Chondrocyte (in vitro differentiated cells): Measurements from ENCODE around the gene TWIST1. TPM values are rescaled to one million over a fixed set of nuclear protein-coding genes. Genes with fewer than 3 reads are reported as not detected.

ENCODE experiments used
- DNase-seq: peaks from one replicate; pipeline ENCODE4 v3.0.0; 2021; ENCODE audit warnings: mixed read lengths, low spot score
- H3K27ac Mint-ChIP-seq: one replicate; pipeline ENCODE4 v1.8.0; 2021; ENCODE audit warnings: mild to moderate bottlenecking, moderate library complexity, mixed read lengths; ENCODE audit not compliant: unreplicated experiment
- H3K27me3 Mint-ChIP-seq: 2 replicates; pipeline ENCODE4 v1.8.0; 2021; ENCODE audit warnings: low read depth, mixed read lengths
- H3K36me3 Mint-ChIP-seq: 2 replicates; pipeline ENCODE4 v1.8.0; 2021; ENCODE audit warnings: low read depth, mixed read lengths
- H3K4me1 Mint-ChIP-seq: 2 replicates; pipeline ENCODE4 v1.8.0; 2021; ENCODE audit warnings: low read depth, mild to moderate bottlenecking, mixed read lengths
- H3K4me3 Mint-ChIP-seq: one replicate; pipeline ENCODE4 v1.8.0; 2021; ENCODE audit warnings: mild to moderate bottlenecking, moderate library complexity, mixed read lengths; ENCODE audit not compliant: unreplicated experiment
- H3K9me3 Mint-ChIP-seq: 2 replicates; pipeline ENCODE4 v1.8.0; 2021; ENCODE audit warnings: low read depth, mixed read lengths
- CTCF ChIP-seq: fragments of 200-600 bp; sonication (generic); IDR thresholded peaks from 2 replicates; pipeline ENCODE4 v1.5.0; 2021; ENCODE audit warnings: antibody characterized with exemption, mild to moderate bottlenecking, moderate library complexity
- total RNA-seq: library from RNA; stranded (reverse); gene quantifications from 3 replicates; pipeline ENCODE4 v1.2.1, GENCODE V29; 2021

TWIST1 gene
- total RNA-seq, 1 donor from 2014 or later: 26.9 TPM

GRCh38 chr7:19091550-19092200, 25.8 kb downstream of the TWIST1 start:
- peaks cover 1% of the 10 kb centered on the region for H3K36me3 Mint-ChIP-seq
- no peaks in the 10 kb centered on the region for H3K27me3 Mint-ChIP-seq
- peaks cover 3% of the 10 kb centered on the region for H3K4me1 Mint-ChIP-seq

GRCh38 chr7:19090526-19090925, 26.9 kb downstream of the TWIST1 start:
- no peak for TF ChIP-seq CTCF
- H3K27me3 Mint-ChIP-seq: no peaks in the 10 kb centered on the region
- H3K27ac Mint-ChIP-seq: no peak overlapping the region
- peaks cover 3% of the 10 kb centered on the region for H3K4me1 Mint-ChIP-seq
- H3K9me3 Mint-ChIP-seq: peaks cover 10% of the 10 kb centered on the region
- no peak for DNase-seq
- peaks cover 4% of the 10 kb centered on the region for H3K36me3 Mint-ChIP-seq
- H3K4me3 Mint-ChIP-seq: no peak overlapping the region

More at GRCh38 chr7:19091550-19092200, 25.8 kb downstream of the TWIST1 start:
- TF ChIP-seq CTCF: no peak
- DNase-seq: no peak
- H3K4me3 Mint-ChIP-seq: no peak overlapping the region
- H3K9me3 Mint-ChIP-seq: peaks cover 5% of the 10 kb centered on the region
- no peak overlapping the region for H3K27ac Mint-ChIP-seq

- H3K27ac Mint-ChIP-seq: no peak overlapping the region
- H3K4me1 Mint-ChIP-seq: peaks cover 3% of the 10 kb centered on the region
- no peak overlapping the region for H3K4me3 Mint-ChIP-seq
- TF ChIP-seq CTCF: no peak
- no peak for DNase-seq
- H3K27me3 Mint-ChIP-seq: no peaks in the 10 kb centered on the region
- H3K9me3 Mint-ChIP-seq: peaks cover 14% of the 10 kb centered on the region
- H3K36me3 Mint-ChIP-seq: peaks cover 5% of the 10 kb centered on the region
These were observed 27.6 kb downstream of the TWIST1 start for GRCh38 chr7:19089797-19090196.

GRCh38 chr7:19089378-19089777, 28.1 kb downstream of the TWIST1 start:
- no peak for TF ChIP-seq CTCF
- H3K4me3 Mint-ChIP-seq: no peak overlapping the region
- H3K27ac Mint-ChIP-seq: no peak overlapping the region
- H3K36me3 Mint-ChIP-seq: peaks cover 5% of the 10 kb centered on the region
- peaks cover 3% of the 10 kb centered on the region for H3K4me1 Mint-ChIP-seq
- no peak for DNase-seq
- H3K27me3 Mint-ChIP-seq: no peaks in the 10 kb centered on the region
- peaks cover 14% of the 10 kb centered on the region for H3K9me3 Mint-ChIP-seq

- H3K4me3 Mint-ChIP-seq: no peak overlapping the region
- H3K36me3 Mint-ChIP-seq: peaks cover 13% of the 10 kb centered on the region
- no peaks in the 10 kb centered on the region for H3K27me3 Mint-ChIP-seq
- H3K9me3 Mint-ChIP-seq: peaks cover 15% of the 10 kb centered on the region
- TF ChIP-seq CTCF: no peak
- no peak overlapping the region for H3K27ac Mint-ChIP-seq
- DNase-seq: no peak
- peaks cover 16% of the 10 kb centered on the region for H3K4me1 Mint-ChIP-seq
These were observed 37.3 kb downstream of the TWIST1 start for GRCh38 chr7:19080093-19080492.
